NCI-H2081 (cell line): Measurements from ENCODE around the gene RPS27A.
"Not testable (repeated sequence)": the region's sequence is repeated elsewhere in the genome, so short reads cannot be mapped to it uniquely, and the experiment has no call there.

Source experiments
- DNase-seq, 2 experiments: peaks; one replicate each; lab custom pipeline; 2025; lab: John Stamatoyannopoulos, UW

The RPS27A gene

DNA sequence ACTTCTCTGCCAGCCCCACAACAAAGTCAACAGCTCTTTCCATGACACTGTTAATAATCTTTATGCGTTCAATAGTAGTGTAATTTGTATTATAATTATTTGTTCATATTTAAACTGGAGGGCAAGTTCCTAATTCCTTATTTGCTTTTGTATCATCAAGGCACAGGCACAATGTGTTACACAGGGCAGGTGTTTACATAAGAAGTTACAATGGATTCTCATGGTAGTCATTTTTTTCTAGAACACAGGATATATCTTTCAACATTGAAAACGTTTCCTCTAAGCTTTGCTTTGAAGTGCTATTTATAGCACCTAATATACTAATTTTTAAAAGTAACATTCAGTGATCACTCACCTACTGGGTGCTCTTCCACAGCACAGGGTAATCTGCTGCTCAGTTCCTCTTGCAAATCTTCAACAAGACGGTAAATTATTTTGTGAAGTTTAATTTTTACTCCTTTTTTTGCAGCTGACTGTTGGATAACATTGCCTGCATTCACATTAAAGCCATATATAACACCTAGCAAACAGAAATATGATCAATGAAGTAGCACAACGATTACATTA lies 7.3 kb downstream of the RPS27A start:
- DNase-seq, result peak; percentile 21 to 61

DNA sequence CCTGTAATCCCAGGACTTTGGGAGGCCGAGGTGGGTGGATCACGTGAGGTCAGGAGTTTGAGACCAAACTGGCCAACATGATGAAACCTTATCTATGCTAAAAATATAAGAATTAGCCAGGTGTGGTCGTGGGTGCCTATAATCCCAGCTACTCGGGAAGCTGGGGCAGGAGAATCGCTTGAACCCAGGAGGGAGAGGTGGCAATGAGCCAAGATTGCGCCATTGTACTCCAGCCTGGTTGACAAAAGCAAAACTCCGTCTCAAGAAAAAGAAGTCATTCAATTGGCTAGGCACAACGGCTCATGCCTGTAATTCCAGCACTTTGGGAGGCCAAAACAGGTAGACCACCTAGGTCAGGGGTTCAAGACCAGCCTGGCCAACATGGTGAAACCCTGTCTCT lies 9.1 kb downstream of the RPS27A start:
- not testable (repeated sequence) for DNase-seq

DNA sequence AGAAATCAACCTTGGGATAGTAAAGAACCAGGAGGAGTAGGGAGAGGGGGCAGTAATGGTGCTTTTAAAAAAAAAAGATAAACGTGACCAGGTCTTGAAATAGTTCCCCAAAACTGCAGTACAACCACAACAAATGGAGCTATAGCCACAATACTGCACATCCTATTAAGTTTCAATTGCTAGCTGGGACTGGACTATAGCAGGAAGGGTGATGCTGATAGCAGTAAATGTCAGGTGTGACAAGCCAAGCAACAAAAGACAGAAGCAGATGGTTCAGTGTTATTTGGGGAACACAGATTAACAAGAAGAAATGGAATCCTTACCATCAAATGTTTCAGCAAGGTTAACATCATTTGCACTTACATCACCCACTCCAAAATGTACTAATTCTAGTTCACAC lies 10.1 kb downstream of the RPS27A start:
- no peak for DNase-seq

DNA sequence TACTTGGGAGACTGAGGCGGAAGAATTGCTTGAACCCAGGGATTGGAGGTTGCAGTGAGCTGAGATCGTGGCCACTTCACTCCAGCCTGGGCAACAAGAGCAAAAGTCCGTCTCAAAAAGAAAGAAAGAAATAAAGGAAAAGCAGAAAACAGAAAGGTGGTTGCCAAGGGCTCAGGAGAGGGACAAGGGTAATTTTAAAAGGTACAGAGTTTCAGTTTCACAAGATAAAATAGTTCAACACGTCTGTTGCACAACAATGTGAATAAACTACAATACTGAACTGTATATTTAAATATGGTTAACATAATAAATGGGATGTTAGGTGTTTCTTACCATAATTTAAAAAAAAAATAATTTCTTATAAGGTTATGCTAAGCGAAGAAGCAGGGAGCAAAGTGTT lies 12.9 kb downstream of the RPS27A start:
- no peak for DNase-seq

DNA sequence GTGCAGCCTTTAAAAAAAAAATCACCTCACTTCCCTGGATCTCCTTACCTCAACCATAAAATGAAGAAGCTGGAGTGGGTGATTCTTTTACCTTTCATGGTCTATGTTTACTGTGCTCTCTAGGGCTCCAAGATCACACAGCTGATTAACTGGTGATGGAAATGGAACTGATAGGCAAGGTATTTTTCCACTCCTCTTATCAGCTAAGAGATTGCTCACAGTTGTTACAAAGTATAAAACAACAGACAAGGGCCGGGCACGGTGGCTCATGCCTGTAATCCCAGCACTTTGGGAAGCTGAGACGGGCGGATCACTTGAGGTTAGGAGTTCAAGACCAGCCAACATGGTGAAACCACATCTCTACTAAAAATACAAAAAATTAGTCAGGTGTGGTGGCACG lies 14.5 kb downstream of the RPS27A start:
- DNase-seq, result no peak

DNA sequence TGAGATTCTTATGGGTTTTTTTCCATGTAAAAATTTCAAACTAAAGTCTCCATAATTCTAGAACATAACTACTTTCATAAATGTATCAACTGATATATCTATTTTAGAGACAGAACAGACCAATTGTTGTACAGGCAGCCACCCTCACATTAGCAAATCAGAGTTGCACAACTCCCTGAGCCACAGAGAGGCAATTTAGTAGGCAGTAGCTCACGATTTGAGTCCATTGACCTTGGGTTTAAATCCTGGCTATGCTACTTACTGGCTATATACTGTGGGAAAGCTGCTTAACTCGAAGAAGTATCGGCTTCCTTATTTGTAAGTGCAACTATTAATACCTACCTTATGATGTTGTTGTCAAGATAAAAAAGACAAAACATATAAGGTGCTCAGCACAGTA lies 20.3 kb downstream of the RPS27A start:
- no peak for DNase-seq

DNA sequence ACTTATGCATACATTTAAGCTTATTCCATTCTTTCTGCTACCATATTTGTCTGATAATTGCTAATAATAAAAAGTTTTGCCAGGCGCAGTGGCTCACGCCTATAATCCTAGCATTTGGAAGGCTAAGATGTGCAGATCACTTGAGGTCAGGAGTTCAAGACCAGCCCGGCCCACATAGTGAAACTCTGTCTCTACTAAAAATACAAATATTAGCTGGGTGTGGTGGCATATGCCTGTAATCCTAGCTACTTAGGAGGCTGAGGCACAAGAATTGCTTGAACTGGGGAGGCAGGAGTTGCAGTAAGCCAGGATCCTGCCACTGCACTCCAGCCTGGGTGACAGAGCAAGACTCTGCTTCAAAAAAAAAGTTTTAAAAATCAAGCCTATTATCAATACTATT lies 27.1 kb downstream of the RPS27A start:
- DNase-seq, result not testable (repeated sequence)

DNA sequence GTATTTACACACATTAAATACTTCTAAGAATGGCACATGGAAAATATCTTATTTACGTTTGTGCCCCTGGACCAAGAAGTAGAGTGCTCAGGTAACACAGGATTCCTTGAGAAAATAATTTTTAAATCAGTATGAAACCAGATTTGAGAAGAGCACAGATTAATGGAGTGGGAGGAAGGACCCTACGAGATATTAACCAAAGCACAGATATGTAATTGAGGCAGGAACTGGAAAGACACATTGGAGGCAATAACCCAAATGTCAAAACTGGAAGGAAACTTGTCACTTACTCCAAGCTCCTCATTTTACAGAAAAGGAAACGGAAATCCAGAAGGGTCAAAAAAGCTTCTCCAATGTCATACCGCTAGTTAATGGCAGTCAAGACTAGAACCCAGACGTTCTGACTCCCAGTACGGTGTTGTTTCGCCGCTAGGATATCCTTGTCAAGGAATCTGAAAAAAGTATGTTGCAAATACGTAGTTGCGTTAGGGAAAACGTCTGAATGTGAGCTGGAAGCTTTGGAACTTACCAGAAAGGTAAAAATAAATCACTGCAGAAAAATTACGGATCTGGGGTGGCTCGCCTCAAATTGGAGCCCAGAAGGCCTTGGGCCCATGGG lies 35.9 kb downstream of the RPS27A start:
- DNase-seq, result no peak

DNA sequence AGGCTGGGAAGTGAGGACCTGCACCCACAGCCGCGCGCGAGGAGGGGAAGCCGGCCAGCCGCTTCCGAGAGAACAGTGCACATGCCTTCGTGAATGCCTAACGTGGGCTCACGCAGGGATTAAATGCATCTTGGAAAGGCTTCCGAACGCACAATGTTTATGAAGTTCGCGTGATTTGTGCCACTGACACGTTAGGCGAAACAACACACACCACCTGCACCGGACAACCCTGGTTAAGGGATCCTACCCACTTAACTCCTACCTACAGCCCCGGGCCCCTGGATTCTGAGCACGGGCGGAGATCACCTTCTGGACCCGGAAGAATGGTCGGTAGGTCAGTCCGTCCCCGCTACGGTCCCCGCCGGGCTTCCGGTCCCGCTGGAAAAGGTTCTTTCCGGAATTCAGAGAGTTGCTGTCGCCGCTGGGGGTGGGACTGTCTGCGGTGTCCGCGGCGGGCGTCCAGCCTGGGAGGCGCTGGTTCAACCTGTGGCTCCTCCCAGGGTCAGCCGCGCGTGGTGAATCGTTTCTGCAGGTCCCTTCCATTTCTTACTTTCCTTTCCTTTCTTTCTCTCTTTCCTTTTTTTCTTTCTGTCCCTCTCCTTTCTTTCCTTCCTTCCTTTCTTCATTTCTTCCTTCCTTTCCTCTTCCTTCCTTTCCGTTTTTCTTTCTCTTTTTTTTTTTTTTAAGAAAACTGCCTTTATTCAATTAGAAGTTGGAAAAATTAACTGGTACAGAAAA lies 36.6 kb downstream of the RPS27A start, which contains the start of gene MTIF2:
MTIF2 (minus strand) TSS at position 325 of the 738 bp plus-strand sequence. CDS start 5,373 bp downstream, outside the sequence.
- peak; percentile 92 to 98 for DNase-seq

DNA sequence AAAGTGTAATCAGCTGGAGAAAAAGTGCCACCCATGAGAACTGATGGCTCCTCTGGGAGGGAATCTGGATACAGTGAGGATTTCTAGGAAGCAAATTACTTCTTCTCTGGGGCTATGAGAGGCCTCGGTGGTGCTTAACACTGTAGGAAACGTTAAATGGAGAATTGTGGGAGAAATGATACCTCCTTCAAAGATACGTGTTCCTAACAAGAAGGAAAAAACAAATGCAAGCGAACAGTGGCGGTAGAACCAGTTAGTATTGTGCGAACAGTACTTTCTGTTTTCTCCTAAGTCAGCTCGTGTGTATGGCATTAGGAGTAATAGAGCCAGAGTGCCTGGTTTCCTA lies 37.1 kb downstream of the RPS27A start:
- DNase-seq, result no peak

DNA sequence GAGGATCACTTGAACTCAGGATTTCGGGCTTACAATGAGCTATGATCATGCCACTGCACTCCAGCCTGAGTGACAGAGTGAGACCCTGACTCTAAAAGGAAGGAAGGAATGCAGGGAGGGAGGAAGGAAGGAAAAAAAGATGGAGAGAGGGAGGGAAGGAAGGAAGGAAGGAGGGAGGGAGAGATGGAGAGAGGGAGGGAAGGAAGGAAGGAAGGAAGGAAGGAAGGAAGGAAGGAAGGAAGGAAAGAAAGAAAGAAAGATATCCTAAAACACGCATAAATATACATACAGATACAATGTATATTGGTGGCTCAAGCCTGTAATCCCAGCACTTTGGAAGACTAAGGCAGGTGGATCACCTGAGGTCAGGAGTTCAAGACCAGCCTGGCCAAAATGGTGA lies 41.9 kb downstream of the RPS27A start:
- DNase-seq, result not testable (repeated sequence)

DNA sequence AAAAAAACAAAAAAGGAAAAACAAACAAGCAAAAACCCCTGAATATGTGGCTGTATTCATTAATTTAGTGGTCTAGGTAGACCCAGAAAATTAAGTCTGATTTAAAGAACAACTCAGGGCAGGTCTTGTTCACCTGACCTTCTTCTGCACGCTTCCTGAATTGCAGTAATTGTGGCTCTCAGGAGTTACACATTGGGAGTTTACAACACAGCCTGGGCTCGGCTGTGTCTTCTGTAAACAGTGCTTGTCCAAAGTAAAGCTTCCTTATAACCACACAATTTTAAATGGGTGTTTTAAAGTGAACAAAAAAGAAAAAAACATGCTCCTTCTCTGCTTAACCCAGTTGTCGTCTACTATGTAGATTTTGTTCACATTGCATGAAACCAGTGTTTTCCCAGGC lies 44.8 kb downstream of the RPS27A start:
- no peak for DNase-seq

DNA sequence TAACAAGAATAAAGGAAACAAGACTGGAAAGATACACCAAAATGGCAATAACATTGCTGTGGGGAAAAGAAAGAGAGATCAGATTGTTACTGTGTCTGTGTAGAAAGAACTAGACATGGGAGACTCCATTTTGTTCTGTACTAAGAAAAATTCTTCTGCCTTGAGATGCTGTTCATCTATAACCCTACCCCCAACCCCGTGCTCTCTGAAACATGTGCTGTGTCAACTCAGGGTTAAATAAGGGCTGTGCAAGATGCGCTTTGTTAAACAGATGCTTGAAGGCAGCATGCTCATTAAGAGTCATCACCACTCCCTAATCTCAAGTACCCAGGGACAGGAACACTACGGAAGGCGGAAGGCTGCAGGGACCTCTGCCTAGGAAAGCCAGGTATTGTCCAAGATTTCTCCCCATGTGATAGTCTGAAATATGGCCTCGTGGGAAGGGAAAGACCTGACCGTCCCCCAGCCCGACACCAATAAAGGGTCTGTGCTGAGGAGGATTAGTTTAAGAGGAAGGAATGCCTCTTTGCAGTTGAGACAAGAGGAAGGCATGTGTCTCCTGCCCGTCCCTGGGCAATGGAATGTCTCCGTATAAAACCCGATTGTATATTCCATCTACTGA lies 46.8 kb downstream of the RPS27A start:
- not testable (repeated sequence) for DNase-seq

DNA sequence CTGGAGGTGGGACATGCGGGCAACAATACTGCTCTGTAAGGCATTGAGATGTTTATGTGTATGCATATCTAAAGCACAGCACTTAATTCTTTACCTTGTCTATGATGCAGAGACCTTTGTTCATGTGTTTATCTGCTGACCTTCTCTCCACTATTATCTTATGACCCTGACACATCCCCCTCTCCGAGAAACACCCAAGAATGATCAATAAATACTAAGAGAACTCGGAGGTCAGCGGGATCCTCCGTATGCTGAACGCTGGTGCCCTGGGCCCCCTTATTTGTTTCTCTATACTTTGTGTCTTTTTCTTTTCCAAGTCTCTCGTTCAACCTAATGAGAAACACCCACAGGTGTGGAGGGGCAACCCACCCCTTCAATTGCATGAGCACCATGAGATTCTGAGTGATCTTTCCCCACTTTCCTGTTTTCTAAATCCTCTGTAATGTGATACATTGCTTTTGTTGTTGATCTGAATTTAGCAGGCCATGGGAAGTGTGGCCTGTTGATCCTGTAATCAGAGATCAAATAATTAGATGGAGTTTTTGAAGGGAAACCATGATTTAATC lies 47.5 kb downstream of the RPS27A start:
- not testable (repeated sequence) for DNase-seq

DNA sequence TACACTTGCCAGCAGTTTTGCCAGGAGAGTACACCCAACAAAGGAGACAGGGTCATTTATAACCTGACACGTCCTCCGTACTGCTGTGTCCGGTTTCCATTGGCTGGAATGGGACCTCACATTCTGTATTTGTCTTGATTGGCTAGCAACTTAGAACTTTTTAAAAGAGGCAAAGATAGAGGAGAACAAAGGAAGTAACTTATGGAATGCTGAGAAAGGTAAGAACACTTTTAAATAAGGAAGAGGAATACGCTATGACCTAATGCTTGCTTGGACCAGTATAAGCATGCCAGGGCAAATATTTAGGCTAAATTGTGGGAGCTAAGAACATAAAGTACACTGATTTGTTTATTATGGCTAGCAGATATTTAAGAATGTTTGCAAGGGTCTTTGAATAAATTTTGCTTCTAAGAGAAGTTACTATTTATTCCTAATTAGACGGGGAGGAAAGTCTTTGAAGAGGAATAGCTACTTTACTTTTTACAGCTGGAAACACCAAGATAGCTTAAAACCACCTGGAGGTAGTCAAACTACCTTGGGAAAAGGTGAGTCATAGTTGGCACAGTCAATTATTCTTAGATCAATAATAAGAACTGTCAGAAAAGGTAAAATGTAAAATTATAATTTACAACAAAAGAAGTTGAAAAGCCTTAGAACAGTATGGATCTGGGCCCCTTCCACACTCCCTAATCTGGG lies 48.5 kb downstream of the RPS27A start:
- DNase-seq, result not testable (repeated sequence)

DNA sequence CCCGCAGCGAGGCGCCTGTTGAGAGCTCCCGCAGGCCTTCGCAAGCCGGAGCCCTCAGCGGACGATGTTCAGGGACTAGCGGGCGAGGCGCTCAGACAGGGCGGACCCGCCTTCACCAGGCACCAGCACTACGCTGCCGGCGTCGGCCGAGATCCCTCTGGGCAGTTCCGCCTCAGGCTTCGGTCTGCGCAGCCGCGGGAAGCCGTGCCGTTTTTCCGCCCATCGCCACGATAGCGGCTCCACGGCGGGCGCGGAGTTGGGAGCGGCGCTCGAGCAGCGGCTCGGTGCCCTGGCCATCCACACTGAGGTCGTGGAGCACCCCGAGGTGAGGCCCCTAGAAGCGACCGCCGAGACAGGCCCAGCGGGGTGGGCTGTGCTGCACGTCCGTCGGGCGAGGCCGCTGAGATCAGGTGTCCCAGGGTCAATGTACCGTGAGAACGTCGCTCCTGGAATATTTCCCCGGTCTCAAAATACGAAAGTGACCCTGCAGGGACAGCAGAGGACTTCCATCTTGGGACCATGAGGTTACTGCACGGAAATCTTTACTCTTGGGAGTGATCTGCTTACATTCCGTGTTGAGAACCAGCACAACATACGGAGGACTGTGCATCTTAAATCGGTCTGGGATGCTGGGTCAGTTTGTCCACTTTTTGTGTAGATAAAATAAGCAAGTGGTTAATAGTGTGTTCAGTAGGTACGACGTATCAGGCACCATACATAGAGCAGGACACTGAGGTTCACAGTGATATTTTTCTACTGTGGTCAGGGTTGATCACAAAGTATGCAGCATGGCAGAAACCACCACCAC lies 49.8 kb downstream of the RPS27A start:
- DNase-seq, result peak; percentile 84 to 90

DNA sequence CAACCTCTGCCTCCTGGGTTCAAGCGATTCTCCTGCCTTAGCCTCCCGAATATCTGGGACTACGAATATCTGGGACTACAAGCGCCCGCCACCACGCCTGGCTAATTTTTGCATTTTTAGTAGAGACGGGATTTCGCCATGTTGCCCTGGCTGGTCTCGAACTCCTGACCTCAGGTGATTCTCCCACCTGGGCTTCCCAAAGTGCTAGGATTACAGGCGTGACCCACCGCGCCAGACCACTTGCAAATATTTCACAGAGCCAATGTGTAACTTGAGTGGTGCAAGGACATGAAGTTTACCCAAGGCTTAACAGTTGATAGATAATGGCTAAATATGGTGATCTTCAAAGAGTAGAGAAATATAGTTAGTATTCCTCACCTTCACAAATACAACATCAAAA lies 50.6 kb downstream of the RPS27A start:
- no peak for DNase-seq
